HEK293 (cell line): ENCODE data around the gene DES.
A peak's percentile ranks its signal among the peaks of the same experiment; 100 is the strongest.
"Not testable (repeated sequence)": the region's sequence is repeated elsewhere in the genome, so short reads cannot be mapped to it uniquely, and the experiment has no call there.

Experiments used
- CTCF ChIA-PET: fragments of 350-600 bp; formaldehyde crosslinking; extraction: SDS; loops from one replicate; lab custom pipeline; 2021; ENCODE audit warnings: antibody characterized with exemption; lab: Yijun Ruan, JAX
- POLR2A ChIA-PET: fragments of 300-600 bp; formaldehyde crosslinking; extraction: SDS; loops from one replicate; lab custom pipeline; 2020; ENCODE audit warnings: antibody characterized with exemption, inconsistent platforms; lab: Yijun Ruan, JAX
- H3K27ac ChIP-seq: fragments of 200-500 bp; sonication (Bioruptor generic); 2 replicates; pipeline ENCODE4 v1.5.1; 2014; ENCODE audit warnings: low read depth, low read length, control low read depth, inconsistent platforms; ENCODE audit errors: extremely low read depth
- H3K36me3 ChIP-seq, 2 experiments: fragments of 200-500 bp in 1 of 2; sonication (Bioruptor generic) in 1 of 2; 1 replicate in 1 of 2; 2 replicates in 1 of 2; pipeline ENCODE4 v1.5.1; 2014 to 2017; ENCODE audit warnings: inconsistent platforms in 2 of 2, low read length in 2 of 2; ENCODE audit not compliant: control insufficient read depth in 2 of 2, insufficient read depth in 1 of 2
- H3K4me1 ChIP-seq: fragments of 200-500 bp; sonication (Bioruptor generic); 2 replicates; pipeline ENCODE4 v1.5.1; 2014; ENCODE audit warnings: mild to moderate bottlenecking, low read length, inconsistent platforms; ENCODE audit not compliant: control insufficient read depth, insufficient read depth
- H3K4me3 ChIP-seq: 2 replicates; pipeline ENCODE4 v1.5.1; 2011; ENCODE audit warnings: low read depth, mild to moderate bottlenecking, control low read depth, low read length, moderate library complexity
- H3K9me3 ChIP-seq: fragments of 200-500 bp; sonication (Bioruptor generic); 2 replicates; pipeline ENCODE4 v1.5.1; 2014; ENCODE audit warnings: low read depth, low read length, inconsistent platforms; ENCODE audit not compliant: control insufficient read depth, insufficient read depth
- GLI2 ChIP-seq: fragments of 450-650 bp; formaldehyde crosslinking; IDR thresholded peaks from 2 replicates; pipeline ENCODE4; 2017; ENCODE audit warnings: missing biosample characterization, missing genetic modification characterization, low read depth, borderline replicate concordance
- HOXA7 ChIP-seq: sonication (generic); formaldehyde crosslinking; IDR thresholded peaks from 2 replicates; pipeline ENCODE4 v1.8.1; 2022; ENCODE audit warnings: missing genetic modification reagents, borderline replicate concordance
- HOXC10 ChIP-seq: sonication (generic); formaldehyde crosslinking; IDR thresholded peaks from 2 replicates; pipeline ENCODE4 v1.8.1; 2023; ENCODE audit warnings: mild to moderate bottlenecking, missing genetic modification reagents
- PRDM1 ChIP-seq: fragments of 450-650 bp; formaldehyde crosslinking; IDR thresholded peaks from 2 replicates; pipeline ENCODE4; 2016; ENCODE audit warnings: missing biosample characterization, missing genetic modification characterization
- RBAK ChIP-seq: fragments of 450-650 bp; formaldehyde crosslinking; IDR thresholded peaks from 2 replicates; pipeline ENCODE4 v1.5.1; 2016; ENCODE audit warnings: missing biosample characterization, missing genetic modification characterization
- ZBTB44 ChIP-seq: fragments of 450-650 bp; IDR thresholded peaks from 2 replicates; pipeline ENCODE4 v1.5.1; 2018; ENCODE audit warnings: missing biosample characterization, mild to moderate bottlenecking, missing genetic modification characterization
- ZBTB6 ChIP-seq: fragments of 450-650 bp; formaldehyde crosslinking; IDR thresholded peaks from 2 replicates; pipeline ENCODE4 v1.5.1; 2017; ENCODE audit warnings: missing biosample characterization, missing genetic modification characterization
- ZFP37 ChIP-seq: fragments of 450-650 bp; formaldehyde crosslinking; IDR thresholded peaks from 2 replicates; pipeline ENCODE4 v1.5.1; 2016; ENCODE audit warnings: missing biosample characterization, missing genetic modification characterization
- ZNF140 ChIP-seq: fragments of 450-650 bp; formaldehyde crosslinking; IDR thresholded peaks from 2 replicates; pipeline ENCODE4 v1.5.1; 2016; ENCODE audit warnings: missing biosample characterization, missing genetic modification characterization
- ZNF148 ChIP-seq: fragments of 450-650 bp; formaldehyde crosslinking; IDR thresholded peaks from 2 replicates; pipeline ENCODE4 v1.5.0; 2017; ENCODE audit warnings: missing biosample characterization, missing genetic modification characterization, borderline replicate concordance
- ZNF155 ChIP-seq: fragments of 450-650 bp; formaldehyde crosslinking; IDR thresholded peaks from 2 replicates; pipeline ENCODE4 v1.5.1; 2016; ENCODE audit warnings: missing biosample characterization, missing genetic modification characterization
- ZNF19 ChIP-seq: fragments of 450-650 bp; formaldehyde crosslinking; IDR thresholded peaks from 2 replicates; pipeline ENCODE4; 2016; ENCODE audit warnings: missing biosample characterization, missing genetic modification characterization, low read depth
- ZNF248 ChIP-seq: fragments of 450-650 bp; formaldehyde crosslinking; IDR thresholded peaks from 2 replicates; pipeline ENCODE4 v1.5.1; 2017; ENCODE audit warnings: missing biosample characterization, missing genetic modification characterization
- ZNF274 ChIP-seq, 2 experiments: fragments of 200-500 bp in 1 of 2; fragments of 450-650 bp in 1 of 2; sonication (Bioruptor generic) in 1 of 2; formaldehyde crosslinking in 1 of 2; IDR thresholded peaks; 2 replicates each; pipeline versions ENCODE4 v1.5.1 to v1.6.1; 2014 to 2016; ENCODE audit warnings: borderline replicate concordance in 1 of 2, inconsistent platforms in 1 of 2, low read length in 1 of 2, missing biosample characterization in 1 of 2, missing genetic modification characterization in 1 of 2
- ZNF366 ChIP-seq: fragments of 450-650 bp; formaldehyde crosslinking; conservative IDR thresholded peaks from 2 replicates; pipeline ENCODE4 v1.5.1; 2016; ENCODE audit warnings: missing biosample characterization, missing genetic modification characterization
- ZNF398 ChIP-seq: fragments of 450-650 bp; formaldehyde crosslinking; IDR thresholded peaks from 2 replicates; pipeline ENCODE4 v1.5.1; 2017; ENCODE audit warnings: missing biosample characterization, missing genetic modification characterization
- ZNF560 ChIP-seq: fragments of 450-650 bp; formaldehyde crosslinking; IDR thresholded peaks from 2 replicates; pipeline ENCODE4 v1.5.1; 2017; ENCODE audit warnings: missing biosample characterization, missing genetic modification characterization, borderline replicate concordance
- ZNF837 ChIP-seq: fragments of 450-650 bp; formaldehyde crosslinking; IDR thresholded peaks from 2 replicates; pipeline ENCODE4 v1.5.1; 2016; ENCODE audit warnings: missing biosample characterization, missing genetic modification characterization
- ZSCAN4 ChIP-seq: fragments of 450-650 bp; formaldehyde crosslinking; IDR thresholded peaks from 2 replicates; pipeline ENCODE4 v1.5.1; 2017; ENCODE audit warnings: missing biosample characterization, missing genetic modification characterization

Gene DES

GRCh38 chr2:219407343-219407742 is 10.8 kb upstream of the DES start:
- CTCF ChIA-PET: interaction anchor here (0.7 to 2.8 kb wide), 3 partner anchors 9 to 122 kb away, joined by 3 to 12 read pairs (median 4); no protein-coding TSS in a partner anchor
- POLR2A ChIA-PET, H3K4me1 ChIP-seq, H3K36me3 ChIP-seq, H3K9me3 ChIP-seq, H3K27ac ChIP-seq, H3K4me3 ChIP-seq: not testable (repeated sequence)
- 0 out of 2 replicates have a peak, but pooled peaks have one; percentile 15 for TF ChIP-seq PRDM1 (tag by site-specific recombination)

GRCh38 chr2:219408204-219408603 is 10.0 kb upstream of the DES start:
- POLR2A ChIA-PET: interaction anchor here (0.7 kb wide), 1 partner anchor 8 kb away, joined by 6 read pairs; no protein-coding TSS in a partner anchor
- Histone ChIP-seq H3K4me3 (no peak overlapping the region), H3K36me3 (no peaks in the 10 kb centered on the region), H3K4me1 (no peaks in the 10 kb centered on the region), H3K27ac (no peak overlapping the region), H3K9me3 (no peaks in the 10 kb centered on the region)
- CTCF ChIA-PET: interaction anchor here (0.7 to 2.8 kb wide), 4 partner anchors 8 to 121 kb away, joined by 3 to 12 read pairs (median 4); no protein-coding TSS in a partner anchor
- TF ChIP-seq GLI2 (tag by site-specific recombination): no peak
- no peak for TF ChIP-seq ZNF19 (tag by site-specific recombination)
- TF ChIP-seq HOXA7: no peak
- no peak for TF ChIP-seq ZNF398
- no peak for TF ChIP-seq ZNF148 (tag by site-specific recombination)
- TF ChIP-seq ZNF274 (IDR thresholded peaks at IDR 0.05; ENCODE audit: low read length): no peak
- no peak for TF ChIP-seq ZNF274 (tag by site-specific recombination; IDR thresholded peaks at IDR 0.05; ENCODE audit: borderline replicate concordance)
- no peak for TF ChIP-seq ZBTB44 (tag by site-specific recombination)
- no peak for TF ChIP-seq HOXC10

- Histone ChIP-seq H3K27ac (no peak overlapping the region), H3K9me3 (no peaks in the 10 kb centered on the region), H3K4me3 (no peak overlapping the region), H3K4me1 (no peaks in the 10 kb centered on the region), H3K36me3 (no peaks in the 10 kb centered on the region)
- ChIA-PET CTCF (interaction anchor here (1.0 to 2.8 kb wide), 2 partner anchors 86 to 121 kb away, joined by 3 to 12 read pairs; no protein-coding TSS in a partner anchor), POLR2A (interaction anchor here (0.7 kb wide), 1 partner anchor 8 kb away, joined by 6 read pairs; no protein-coding TSS in a partner anchor)
- TF ChIP-seq ZFP37 (tag by site-specific recombination) (no peak), ZNF155 (tag by site-specific recombination) (no peak), ZNF140 (tag by site-specific recombination) (no peak), ZNF366 (tag by site-specific recombination) (no peak), ZNF560 (tag by site-specific recombination) (no peak), ZBTB6 (tag by site-specific recombination) (no peak), ZSCAN4 (tag by site-specific recombination) (no peak), RBAK (no peak), ZNF837 (no peak), ZNF248 (tag by site-specific recombination) (no peak)
These were observed 9.5 kb upstream of the DES start for GRCh38 chr2:219408631-219409030.
